ENCODE measurements around the gene PLAAT1. TPM values are rescaled to one million over a fixed set of nuclear protein-coding genes. Genes with fewer than 3 reads are reported as not detected.

Gene PLAAT1
- total RNA-seq, 6 experiments from 2014 or later: not detected

GRCh38 chr3:193317682-193318300, 76.8 kb downstream of the PLAAT1 start:
- DNase-seq: no peak
- no peaks in the 10 kb centered on the region for H3K4me1 Mint-ChIP-seq (ENCODE audit: low read depth)
- H3K9me3 Mint-ChIP-seq: peaks cover 32% of the 10 kb centered on the region
- no peak overlapping the region for H3K27ac Mint-ChIP-seq
- TF ChIP-seq, protein P1, sequence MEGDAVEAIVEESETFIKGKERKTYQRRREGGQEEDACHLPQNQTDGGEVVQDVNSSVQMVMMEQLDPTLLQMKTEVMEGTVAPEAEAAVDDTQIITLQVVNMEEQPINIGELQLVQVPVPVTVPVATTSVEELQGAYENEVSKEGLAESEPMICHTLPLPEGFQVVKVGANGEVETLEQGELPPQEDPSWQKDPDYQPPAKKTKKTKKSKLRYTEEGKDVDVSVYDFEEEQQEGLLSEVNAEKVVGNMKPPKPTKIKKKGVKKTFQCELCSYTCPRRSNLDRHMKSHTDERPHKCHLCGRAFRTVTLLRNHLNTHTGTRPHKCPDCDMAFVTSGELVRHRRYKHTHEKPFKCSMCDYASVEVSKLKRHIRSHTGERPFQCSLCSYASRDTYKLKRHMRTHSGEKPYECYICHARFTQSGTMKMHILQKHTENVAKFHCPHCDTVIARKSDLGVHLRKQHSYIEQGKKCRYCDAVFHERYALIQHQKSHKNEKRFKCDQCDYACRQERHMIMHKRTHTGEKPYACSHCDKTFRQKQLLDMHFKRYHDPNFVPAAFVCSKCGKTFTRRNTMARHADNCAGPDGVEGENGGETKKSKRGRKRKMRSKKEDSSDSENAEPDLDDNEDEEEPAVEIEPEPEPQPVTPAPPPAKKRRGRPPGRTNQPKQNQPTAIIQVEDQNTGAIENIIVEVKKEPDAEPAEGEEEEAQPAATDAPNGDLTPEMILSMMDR (IDR thresholded peaks at IDR 0.05): no peak
- no peaks in the 10 kb centered on the region for H3K36me3 Mint-ChIP-seq (ENCODE audit: low read depth)
- peaks cover 1% of the 10 kb centered on the region; the same call in 1 of the 2 replicates for H3K27me3 Mint-ChIP-seq (ENCODE audit: insufficient read depth)
- no peak overlapping the region for H3K4me3 Mint-ChIP-seq

Other genes starting within 250 kb of the PLAAT1 start
- not detected for gene ATP13A5, start 137.5 kb downstream of the PLAAT1 start, total RNA-seq (2021; fragmentation: NEBNext Ultra II Directional; extraction: Animal tissue kit (Norgen Biotek cat#: 25700))